HG03521 (cell line): Measurements from ENCODE around the gene SAYSD1.

Experiments
- ATAC-seq: cut with Tn5 transposase; IDR thresholded peaks from one replicate; pipeline ENCODE4 v1.9.1; 2021; ENCODE audit warnings: mild to moderate bottlenecking, moderate library complexity; ENCODE audit not compliant: unreplicated experiment

Gene SAYSD1

GRCh38 chr6:39058471-39059147 is 56.4 kb downstream of the SAYSD1 start:
- ATAC-seq, result no peak

- no peak for ATAC-seq
Observed at GRCh38 chr6:39057251-39058155, 57.5 kb downstream of the SAYSD1 start.

GRCh38 chr6:39056681-39057080 is 58.3 kb downstream of the SAYSD1 start:
- ATAC-seq, result no peak

GRCh38 chr6:39056191-39056590 is 58.8 kb downstream of the SAYSD1 start:
- ATAC-seq, result no peak

GRCh38 chr6:39055661-39056060 is 59.3 kb downstream of the SAYSD1 start:
- ATAC-seq, result no peak

GRCh38 chr6:39054577-39055142 is 60.3 kb downstream of the SAYSD1 start:
- ATAC-seq, result no peak
